ENCODE data around the gene SHROOM3. TPM values are rescaled to one million over a fixed set of nuclear protein-coding genes. Genes with fewer than 3 reads are reported as not detected.

Gene SHROOM3
- total RNA-seq, 4 donors from 2014 or later, result 20.3 to 50.9 (median 34.9) TPM

DNA sequence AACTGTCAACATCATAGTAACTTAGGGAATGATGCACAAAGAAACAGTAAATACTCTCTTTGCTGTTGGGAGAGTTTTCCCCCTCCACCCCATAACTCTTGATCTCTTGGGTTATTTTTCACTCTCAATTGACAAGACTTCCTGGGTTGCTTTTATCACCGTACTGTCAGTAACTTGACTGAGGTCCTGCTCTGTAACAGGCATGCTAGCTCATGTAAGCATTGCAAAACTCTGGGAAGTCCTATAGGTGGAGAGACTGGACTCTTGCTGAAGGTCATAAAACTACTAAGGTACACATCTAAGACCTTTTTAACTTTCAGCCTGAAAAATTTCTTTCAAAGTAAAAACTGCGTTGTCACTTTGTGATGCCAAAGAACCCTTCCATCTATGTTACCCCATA is 10.9 kb downstream of the SHROOM3 start:
- DNase-seq, result no peak
- intact Hi-C loops (cut with DNase I), result no loop called here
- no peak overlapping the region for H3K27ac ChIP-seq
- peaks cover 0 to 10% (median 0%) of the 10 kb centered on the region in 3 donors for H3K4me1 ChIP-seq
- TF ChIP-seq POLR2A (IDR thresholded peaks at IDR 0.05), result no peak
- TF ChIP-seq, protein P1, sequence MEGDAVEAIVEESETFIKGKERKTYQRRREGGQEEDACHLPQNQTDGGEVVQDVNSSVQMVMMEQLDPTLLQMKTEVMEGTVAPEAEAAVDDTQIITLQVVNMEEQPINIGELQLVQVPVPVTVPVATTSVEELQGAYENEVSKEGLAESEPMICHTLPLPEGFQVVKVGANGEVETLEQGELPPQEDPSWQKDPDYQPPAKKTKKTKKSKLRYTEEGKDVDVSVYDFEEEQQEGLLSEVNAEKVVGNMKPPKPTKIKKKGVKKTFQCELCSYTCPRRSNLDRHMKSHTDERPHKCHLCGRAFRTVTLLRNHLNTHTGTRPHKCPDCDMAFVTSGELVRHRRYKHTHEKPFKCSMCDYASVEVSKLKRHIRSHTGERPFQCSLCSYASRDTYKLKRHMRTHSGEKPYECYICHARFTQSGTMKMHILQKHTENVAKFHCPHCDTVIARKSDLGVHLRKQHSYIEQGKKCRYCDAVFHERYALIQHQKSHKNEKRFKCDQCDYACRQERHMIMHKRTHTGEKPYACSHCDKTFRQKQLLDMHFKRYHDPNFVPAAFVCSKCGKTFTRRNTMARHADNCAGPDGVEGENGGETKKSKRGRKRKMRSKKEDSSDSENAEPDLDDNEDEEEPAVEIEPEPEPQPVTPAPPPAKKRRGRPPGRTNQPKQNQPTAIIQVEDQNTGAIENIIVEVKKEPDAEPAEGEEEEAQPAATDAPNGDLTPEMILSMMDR (IDR thresholded peaks at IDR 0.05), result no peak
- H3K4me3 ChIP-seq, result no peak overlapping the region
- no peaks in the 10 kb centered on the region for H3K36me3 ChIP-seq
- H3K27me3 ChIP-seq, result no peaks in the 10 kb centered on the region
- no peaks in the 10 kb centered on the region for H3K9me3 ChIP-seq
- WGBS, 2 donors, result 80 to 88% methylated on average over 2 of the region's 2 CpGs

DNA sequence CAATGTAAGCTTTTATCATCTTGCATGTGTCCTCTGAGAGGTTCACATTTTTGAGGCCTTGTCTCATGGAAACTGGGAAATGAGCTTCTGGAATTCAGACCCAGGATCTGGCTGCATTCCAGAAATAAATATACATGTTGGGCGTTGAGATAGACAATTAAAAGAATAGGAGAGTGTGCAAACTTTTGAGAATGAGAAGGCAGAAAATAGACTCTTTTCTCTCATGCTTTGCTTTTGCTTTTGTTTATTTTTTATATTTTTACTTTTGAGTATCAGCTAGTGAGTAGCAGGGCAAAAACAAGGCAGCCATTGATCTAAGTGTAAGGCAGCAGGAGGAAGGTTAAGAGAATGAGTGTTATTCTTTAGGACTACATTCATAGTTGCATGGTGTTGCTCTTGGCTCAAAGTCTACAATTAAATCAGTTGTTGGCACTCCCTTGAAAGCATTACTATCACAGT is 12.4 kb downstream of the SHROOM3 start:
- 14 to 28% methylated on average over 1 of the region's 1 CpG for WGBS, 2 donors
- H3K36me3 ChIP-seq, result no peaks in the 10 kb centered on the region
- H3K27me3 ChIP-seq, result no peaks in the 10 kb centered on the region
- DNase-seq, result no peak
- no peak overlapping the region for H3K4me3 ChIP-seq
- no peak overlapping the region for H3K27ac ChIP-seq
- peaks cover 0 to 10% (median 0%) of the 10 kb centered on the region in 3 donors for H3K4me1 ChIP-seq
- intact Hi-C loops (cut with DNase I), result no loop called here
- no peak for TF ChIP-seq POLR2A (IDR thresholded peaks at IDR 0.05)
- TF ChIP-seq, protein P1 (IDR thresholded peaks at IDR 0.05), result no peak
- no peaks in the 10 kb centered on the region for H3K9me3 ChIP-seq

DNA sequence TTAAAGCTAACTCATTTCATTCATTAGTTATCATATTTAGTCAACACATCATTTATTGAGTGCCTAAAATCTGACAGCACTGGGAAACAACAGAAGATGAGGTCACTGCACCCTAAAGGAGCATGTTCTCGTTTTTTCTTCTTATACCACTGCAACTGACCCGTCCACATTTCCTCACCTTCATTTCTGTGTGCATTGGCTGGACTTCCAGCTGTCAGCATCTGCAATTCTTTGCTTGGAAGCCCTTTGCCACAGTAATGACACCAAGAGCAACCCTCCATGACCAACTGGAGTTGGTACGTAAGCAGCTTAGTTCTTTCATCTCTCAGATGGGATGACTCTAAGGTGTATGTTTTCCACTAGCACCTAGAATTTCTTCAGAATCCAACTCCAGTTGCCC is 13.2 kb downstream of the SHROOM3 start:
- H3K27ac ChIP-seq, result no peak overlapping the region
- no peak overlapping the region for H3K4me3 ChIP-seq
- H3K4me1 ChIP-seq, result peaks cover 0 to 10% (median 0%) of the 10 kb centered on the region in 3 donors
- DNase-seq, result no peak
- no peaks in the 10 kb centered on the region for H3K9me3 ChIP-seq
- no peaks in the 10 kb centered on the region for H3K36me3 ChIP-seq
- TF ChIP-seq, protein P1 (IDR thresholded peaks at IDR 0.05), result no peak
- TF ChIP-seq POLR2A (IDR thresholded peaks at IDR 0.05), result no peak
- intact Hi-C loops (cut with DNase I), result no loop called here
- no peaks in the 10 kb centered on the region for H3K27me3 ChIP-seq
- WGBS, 2 donors, result 82 to 95% methylated on average over 3 of the region's 3 CpGs

DNA sequence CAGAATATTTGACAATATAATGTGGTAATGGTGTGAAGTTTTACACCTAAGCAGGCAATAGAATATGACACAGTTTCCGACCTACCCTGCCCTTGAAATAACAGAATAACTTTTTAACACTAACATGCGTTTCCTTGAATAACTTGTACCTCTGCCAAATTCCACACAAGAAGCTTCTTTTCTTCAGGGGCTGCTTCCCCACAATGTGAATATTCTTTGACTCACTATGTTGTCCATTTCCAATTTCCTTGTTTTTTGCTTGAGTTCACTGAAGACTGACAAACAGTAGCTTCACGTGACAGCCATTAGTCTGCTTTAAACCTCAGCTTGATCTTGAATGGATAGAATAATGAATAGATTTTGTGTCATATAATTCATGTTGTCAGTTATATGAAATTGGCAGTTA is 14.3 kb downstream of the SHROOM3 start:
- no peak for DNase-seq
- Histone ChIP-seq H3K4me1 (peaks cover 0 to 10% (median 0%) of the 10 kb centered on the region in 3 donors), H3K27ac (no peak overlapping the region), H3K36me3 (no peaks in the 10 kb centered on the region), H3K4me3 (no peak overlapping the region), H3K27me3 (no peaks in the 10 kb centered on the region), H3K9me3 (no peaks in the 10 kb centered on the region)
- 30 to 31% methylated on average over 3 of the region's 3 CpGs for WGBS, 2 donors
- intact Hi-C loops (cut with DNase I), result no loop called here
- TF ChIP-seq POLR2A (IDR thresholded peaks at IDR 0.05), result no peak
- TF ChIP-seq, protein P1 (IDR thresholded peaks at IDR 0.05), result no peak

DNA sequence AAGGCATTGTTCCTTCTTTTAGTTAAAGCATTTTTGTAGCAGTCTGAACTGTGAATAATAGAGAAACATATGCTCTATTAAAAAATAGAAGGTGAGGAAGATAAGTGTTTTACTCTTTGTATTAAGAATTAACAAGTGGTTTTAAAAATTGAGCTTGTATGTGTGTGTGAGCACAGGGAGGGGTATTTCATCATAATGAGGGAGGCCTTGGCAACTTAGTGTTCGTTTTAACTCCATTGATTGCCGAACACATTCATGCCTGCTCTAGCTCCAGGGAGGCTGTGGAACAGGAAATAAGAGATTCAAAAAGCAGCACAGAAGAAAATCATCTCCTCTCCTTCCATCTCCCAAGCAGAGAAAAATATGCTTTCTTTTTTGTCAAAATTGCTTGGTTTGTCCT is 14.8 kb downstream of the SHROOM3 start:
- no peak for DNase-seq
- Histone ChIP-seq H3K27me3 (no peaks in the 10 kb centered on the region), H3K36me3 (no peaks in the 10 kb centered on the region), H3K27ac (no peak overlapping the region), H3K4me1 (peaks cover 0 to 10% (median 0%) of the 10 kb centered on the region in 3 donors), H3K4me3 (no peak overlapping the region), H3K9me3 (no peaks in the 10 kb centered on the region)
- TF ChIP-seq, protein P1 (IDR thresholded peaks at IDR 0.05), result no peak
- TF ChIP-seq POLR2A (IDR thresholded peaks at IDR 0.05), result no peak
- intact Hi-C loops (cut with DNase I), result no loop called here
- 33 to 43% methylated on average over 2 of the region's 2 CpGs for WGBS, 2 donors
